ENCODE measurements around the gene GLYATL2.

DNA sequence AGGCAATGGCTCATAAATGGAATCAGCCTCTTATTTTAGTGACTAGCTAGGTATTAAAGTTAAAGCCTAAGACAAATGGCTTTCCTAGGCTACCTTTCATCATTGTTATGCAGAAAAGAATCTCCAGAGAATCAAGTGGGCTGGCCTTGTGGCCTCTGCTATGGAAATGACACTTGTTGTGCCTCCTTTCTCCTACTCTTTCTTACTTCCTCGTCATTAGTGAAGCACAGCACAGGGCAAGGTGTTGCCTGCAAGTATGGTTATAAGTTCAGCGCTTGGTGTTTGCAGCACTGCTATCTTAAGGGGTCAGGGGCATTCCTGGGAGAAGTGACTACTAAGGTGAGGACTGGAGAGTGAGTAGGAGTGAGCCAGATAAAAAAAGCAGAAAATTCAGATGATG, 49.4 kb upstream of the GLYATL2 start:
- TF ChIP-seq CTCF (IDR thresholded peaks at IDR 0.05; ENCODE audit: low read depth, low read length) (no peak), EZH2phosphoT487 (IDR thresholded peaks at IDR 0.05; ENCODE audit: low read depth) (no peak)
